ENCODE measurements around the gene CDYL.
"Not testable (repeated sequence)": the region's sequence is repeated elsewhere in the genome, so short reads cannot be mapped to it uniquely, and the experiment has no call there.

The CDYL gene

GRCh38 chr6:4848382-4849068 is 72.3 kb downstream of the CDYL start:
- no peak for DNase-seq

- DNase-seq: no peak
These were observed 73.2 kb downstream of the CDYL start for GRCh38 chr6:4849226-4850022.

DNA sequence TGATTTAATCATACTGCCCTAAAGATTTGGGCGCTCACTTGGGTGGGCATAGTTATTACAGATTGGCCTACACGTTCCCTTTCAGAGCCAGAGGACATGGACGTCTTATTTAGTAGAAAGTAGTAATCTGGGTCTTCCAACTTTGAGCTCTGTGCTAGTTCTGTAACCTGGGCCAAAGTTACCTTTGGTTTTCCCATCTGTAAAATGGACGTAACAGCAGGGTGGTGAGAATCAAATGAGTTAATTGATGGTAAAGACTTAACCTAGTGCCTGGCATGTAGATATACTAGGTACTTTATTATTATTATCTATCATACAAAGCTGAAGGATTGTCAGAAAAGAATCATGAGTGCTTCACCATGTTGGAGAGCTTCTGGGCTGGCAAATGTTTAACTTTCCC is 74.8 kb downstream of the CDYL start:
- DNase-seq: no peak

GRCh38 chr6:4852186-4852585 is 76.0 kb downstream of the CDYL start:
- DNase-seq: not testable (repeated sequence)

GRCh38 chr6:4852938-4853337 is 76.7 kb downstream of the CDYL start:
- no peak for DNase-seq

GRCh38 chr6:4853349-4853748 is 77.1 kb downstream of the CDYL start:
- no peak for DNase-seq

DNA sequence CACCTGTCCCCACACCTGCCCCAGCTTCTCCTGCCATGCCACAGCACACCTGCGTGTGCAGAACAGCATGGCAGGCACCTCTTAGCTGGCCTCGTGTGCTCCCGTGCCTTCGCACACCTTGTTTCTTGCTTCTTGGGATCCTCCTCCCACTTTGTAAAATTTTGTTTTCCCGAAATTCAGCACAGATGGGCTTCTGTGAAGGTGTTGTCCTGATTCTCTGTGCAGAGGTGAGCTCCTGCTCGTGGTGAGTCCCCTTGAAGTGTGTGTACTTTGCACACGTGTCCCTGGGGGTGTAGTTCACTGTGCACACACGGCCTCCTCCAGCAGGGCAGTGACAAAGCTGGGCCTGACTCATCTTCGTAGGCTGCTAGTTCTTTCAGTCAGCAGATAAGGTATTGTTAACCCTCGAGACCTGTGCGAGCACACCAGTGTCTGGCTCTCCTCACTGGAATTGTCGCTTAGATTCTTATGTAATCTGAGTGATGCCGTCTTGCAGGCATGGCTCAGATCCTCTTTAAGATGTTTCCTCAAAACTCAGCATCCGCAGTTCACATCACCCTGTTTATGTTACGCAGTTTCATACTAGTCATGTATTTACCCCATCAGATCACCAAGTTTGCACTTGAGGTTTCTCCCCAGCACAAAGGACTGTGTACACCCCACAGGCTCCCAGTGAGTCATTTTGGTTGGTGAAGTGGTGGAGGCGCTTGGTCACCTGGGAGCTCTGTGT is 77.7 kb downstream of the CDYL start:
- no peak for DNase-seq

DNA sequence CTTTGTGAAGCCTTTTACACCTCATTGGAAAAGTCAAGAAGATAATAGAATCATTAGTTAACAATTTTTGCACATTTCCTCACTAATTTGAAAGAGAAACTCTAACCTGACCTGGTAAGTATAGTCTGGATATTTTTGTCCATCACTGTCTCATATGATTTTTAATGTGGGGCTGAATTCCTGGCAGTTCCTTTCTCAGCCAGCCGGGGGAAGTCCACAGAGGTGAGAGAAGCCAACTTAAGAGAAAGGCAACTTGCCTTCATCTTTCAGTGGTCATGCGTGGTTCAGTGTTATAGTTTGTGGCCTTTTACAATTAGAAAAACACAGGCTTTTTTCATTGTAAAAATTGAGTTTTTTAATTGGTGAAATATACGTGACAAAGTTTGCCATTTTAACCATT is 80.6 kb downstream of the CDYL start:
- no peak for DNase-seq

DNA sequence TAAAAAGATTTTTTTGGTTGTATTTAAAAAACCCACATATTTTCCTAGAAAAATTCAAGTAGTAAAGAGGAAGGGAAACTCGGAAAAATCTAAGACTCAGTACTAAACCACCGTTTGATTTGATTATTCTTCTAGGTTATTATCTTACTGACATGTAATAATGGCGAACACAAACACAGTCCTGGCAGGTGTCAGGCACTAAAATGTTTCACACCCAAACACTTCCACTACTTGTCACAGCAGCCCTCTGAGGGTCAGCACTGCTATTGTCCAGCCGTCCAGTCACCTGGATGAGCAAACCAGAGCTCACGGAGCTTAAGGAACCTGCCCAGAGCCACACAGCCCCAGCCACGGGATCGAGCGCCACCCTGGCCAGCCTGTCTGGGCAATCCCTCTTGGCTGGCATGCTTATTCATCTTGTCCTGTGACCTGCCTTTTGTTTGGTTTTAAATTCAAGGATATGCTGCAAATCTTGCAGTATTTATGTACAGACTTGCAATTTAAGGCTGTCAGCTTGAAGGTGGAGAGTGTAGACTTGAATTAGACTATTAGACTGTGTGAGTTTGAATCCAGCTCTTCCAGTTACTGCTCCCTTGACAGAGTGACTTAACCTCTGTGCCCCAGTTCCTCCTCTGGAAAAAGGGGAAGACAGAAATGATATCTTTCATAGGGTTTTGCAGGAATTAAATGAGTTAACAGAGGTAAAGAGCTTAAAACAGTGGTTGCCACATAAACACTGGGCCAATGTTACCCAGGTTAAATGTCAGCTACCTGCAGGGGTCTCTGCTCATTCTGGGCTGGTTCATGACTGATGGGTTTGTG is 82.2 kb downstream of the CDYL start:
- DNase-seq: no peak

- DNase-seq: no peak
These were observed 84.2 kb downstream of the CDYL start for GRCh38 chr6:4860387-4860786.

DNA sequence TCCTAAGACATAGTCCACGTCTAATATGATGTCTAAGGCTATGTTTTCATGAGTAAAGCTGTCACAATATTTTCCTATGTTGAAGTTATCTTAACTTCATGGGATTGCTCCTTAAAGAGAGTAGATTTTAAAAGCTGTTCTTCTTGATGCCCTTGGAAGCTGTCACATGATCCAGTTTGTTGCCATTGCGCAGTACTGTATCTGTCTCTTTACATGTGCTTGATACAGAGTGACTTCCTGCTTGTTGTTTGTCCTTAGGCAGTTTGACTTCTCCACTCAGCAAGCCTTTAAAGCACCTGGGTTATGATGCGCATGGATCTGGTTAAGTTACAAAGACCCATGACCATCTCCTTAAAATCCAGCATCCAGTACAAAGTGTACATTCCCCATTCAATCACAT is 85.4 kb downstream of the CDYL start:
- DNase-seq: no peak

- no peak for DNase-seq
These were observed 88.3 kb downstream of the CDYL start for GRCh38 chr6:4864519-4864918.

- not testable (repeated sequence) for DNase-seq
These were observed 88.8 kb downstream of the CDYL start for GRCh38 chr6:4865006-4865405.

GRCh38 chr6:4870821-4871494 is 94.8 kb downstream of the CDYL start:
- DNase-seq: no peak

GRCh38 chr6:4871825-4872224 is 95.6 kb downstream of the CDYL start:
- no peak for DNase-seq

DNA sequence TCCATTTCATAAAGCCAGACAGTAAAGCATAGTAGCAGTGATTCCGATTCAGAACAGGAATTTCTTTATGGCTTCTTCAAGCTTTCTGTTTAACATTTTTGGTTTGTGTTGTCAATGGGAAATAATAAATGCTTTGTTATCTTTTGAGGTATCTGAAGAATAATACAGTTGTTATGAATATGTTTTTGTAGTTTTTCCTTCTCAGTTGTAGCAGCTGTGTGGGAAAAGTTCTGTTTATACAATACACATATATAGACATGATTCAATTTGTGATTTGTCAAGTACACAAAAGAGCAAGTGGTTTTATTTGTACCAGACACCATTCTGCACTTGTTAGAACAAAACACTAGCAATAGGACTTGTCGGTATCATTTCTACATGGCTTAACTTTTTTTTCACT is 96.6 kb downstream of the CDYL start:
- DNase-seq: no peak

- no peak for DNase-seq
These were observed 97.7 kb downstream of the CDYL start for GRCh38 chr6:4873928-4874327.

- no peak for DNase-seq
These were observed 103.6 kb downstream of the CDYL start for GRCh38 chr6:4879741-4880275.

GRCh38 chr6:4880363-4880762 is 104.2 kb downstream of the CDYL start:
- DNase-seq: no peak

DNA sequence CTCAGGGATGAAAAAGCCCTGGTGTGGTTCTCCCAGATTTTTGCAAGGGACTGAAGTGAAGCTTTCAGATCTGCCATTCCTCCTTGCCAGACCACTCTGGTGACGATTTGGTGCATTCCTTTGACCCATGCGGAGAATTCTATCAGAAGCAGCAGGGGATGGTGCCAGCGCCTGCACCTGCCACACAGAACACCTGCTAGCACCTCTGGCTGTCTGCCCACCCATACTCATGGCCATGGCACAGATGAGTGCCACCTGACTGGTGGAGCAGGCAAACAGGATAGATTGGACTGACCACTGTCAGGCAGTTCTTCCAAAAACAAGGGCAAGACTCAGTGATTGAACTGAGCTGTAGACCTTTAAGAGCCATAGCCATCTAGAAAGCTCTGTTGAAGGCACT is 107.1 kb downstream of the CDYL start:
- DNase-seq: no peak

DNA sequence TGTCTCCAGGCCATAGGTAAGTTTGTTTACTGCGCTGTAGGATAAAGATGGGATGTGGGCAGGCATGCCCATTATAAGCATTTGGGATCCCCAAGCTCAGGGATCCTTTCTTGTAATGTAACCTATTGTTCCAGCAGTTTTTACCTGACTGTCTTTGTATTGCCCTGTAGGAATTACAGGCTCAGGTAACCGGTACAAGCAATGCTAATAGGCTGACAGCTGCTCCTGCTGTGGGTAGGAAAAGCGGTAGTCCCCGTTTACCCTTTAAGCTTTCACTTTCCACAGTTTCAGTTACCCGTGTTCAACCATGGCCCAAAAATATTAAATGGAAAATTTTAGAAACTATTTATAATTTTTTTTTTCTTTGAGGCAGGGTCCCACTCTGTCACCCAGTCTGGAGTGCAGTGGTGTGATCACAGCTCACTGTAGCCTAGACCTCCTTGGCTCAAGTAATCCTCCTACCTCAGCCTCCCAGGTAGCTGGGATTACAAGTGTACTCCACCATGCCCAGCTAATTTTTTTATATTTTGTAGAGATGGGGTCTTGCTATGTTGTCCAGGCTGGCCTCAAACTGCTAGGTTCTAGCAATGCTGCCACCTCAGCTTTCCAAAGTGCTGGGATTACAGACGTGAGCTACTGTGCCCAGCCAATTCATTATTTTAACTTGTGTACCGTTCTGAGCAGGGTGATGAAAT is 108.6 kb downstream of the CDYL start:
- DNase-seq: no peak
